HUES6 (cell line): ENCODE data around the gene DCTN4.

Source experiments
- H3K27ac ChIP-seq: 2 replicates; pipeline ENCODE4 v1.7.0; 2013; ENCODE audit warnings: low read depth, mild to moderate bottlenecking, low read length, inconsistent platforms
- H3K27me3 ChIP-seq: 2 replicates; pipeline ENCODE4 v1.6.1; 2013; ENCODE audit warnings: low read length; ENCODE audit not compliant: control insufficient read depth, insufficient read depth
- H3K36me3 ChIP-seq: 2 replicates; pipeline ENCODE4 v1.6.1; 2013; ENCODE audit warnings: low read length; ENCODE audit not compliant: control insufficient read depth, insufficient read depth
- H3K4me1 ChIP-seq: 2 replicates; pipeline ENCODE4 v1.6.1; 2013; ENCODE audit warnings: low read length; ENCODE audit not compliant: control insufficient read depth, insufficient read depth
- H3K4me3 ChIP-seq: 2 replicates; pipeline ENCODE4 v1.5.1; 2013; ENCODE audit warnings: low read depth, low read length
- H3K9ac ChIP-seq: one replicate; pipeline ENCODE4 v1.6.1; 2013; ENCODE audit warnings: mild to moderate bottlenecking, low read length
- H3K9me3 ChIP-seq: 2 replicates; pipeline ENCODE4 v1.6.1; 2013; ENCODE audit warnings: low read depth, low read length; ENCODE audit not compliant: control insufficient read depth, insufficient read depth

The DCTN4 gene

GRCh38 chr5:150663936-150664335 lies 94.9 kb downstream of the DCTN4 start:
- Histone ChIP-seq H3K4me1 (peaks cover 14% of the 10 kb centered on the region), H3K9me3 (no peaks in the 10 kb centered on the region), H3K36me3 (0 out of 2 replicates have a peak, but pooled peaks cover 3% of the 10 kb centered on the region), H3K27ac (no peak overlapping the region), H3K27me3 (no peaks in the 10 kb centered on the region), H3K4me3 (no peak overlapping the region), H3K9ac (no peak overlapping the region)

DNA sequence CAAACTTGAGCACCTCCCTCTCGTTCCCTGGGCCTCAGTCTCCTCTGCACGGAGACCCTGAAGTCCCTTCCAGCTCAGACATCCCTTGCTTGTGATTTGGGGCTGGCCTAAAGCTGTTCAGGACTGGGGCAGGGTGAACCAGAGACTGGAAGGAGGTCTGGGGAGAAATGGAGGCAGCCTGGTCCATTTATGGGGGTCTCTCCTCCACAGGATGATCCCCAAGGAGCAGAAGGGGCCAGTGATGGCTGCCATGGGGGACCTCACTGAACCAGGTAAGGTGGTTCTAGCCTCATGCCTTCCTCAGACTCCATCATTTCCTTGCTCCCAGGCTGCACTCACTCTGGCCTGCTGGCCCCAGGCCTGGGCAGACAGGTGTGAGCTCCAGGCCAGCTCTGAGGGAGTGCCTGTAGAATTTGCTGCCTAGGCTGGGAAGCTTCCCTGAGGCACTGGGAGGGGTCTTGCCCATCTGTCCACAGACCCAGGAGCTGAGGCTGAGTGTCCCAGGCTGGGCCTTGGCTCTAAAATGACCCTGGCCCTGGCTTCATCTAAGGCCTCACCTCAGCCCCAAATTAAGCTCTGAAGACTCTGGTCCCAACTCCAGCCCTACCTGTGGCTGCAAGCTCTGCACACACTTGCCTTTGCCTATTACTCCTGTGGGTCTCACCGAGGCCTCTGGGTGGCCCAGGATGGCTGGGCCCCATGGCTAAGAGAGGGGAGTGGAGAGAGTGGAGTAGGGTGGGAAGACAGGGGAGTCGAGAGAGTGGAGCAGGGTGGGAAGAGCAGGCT lies 95.9 kb downstream of the DCTN4 start:
- peaks cover 17% of the 10 kb centered on the region for H3K4me1 ChIP-seq

DNA sequence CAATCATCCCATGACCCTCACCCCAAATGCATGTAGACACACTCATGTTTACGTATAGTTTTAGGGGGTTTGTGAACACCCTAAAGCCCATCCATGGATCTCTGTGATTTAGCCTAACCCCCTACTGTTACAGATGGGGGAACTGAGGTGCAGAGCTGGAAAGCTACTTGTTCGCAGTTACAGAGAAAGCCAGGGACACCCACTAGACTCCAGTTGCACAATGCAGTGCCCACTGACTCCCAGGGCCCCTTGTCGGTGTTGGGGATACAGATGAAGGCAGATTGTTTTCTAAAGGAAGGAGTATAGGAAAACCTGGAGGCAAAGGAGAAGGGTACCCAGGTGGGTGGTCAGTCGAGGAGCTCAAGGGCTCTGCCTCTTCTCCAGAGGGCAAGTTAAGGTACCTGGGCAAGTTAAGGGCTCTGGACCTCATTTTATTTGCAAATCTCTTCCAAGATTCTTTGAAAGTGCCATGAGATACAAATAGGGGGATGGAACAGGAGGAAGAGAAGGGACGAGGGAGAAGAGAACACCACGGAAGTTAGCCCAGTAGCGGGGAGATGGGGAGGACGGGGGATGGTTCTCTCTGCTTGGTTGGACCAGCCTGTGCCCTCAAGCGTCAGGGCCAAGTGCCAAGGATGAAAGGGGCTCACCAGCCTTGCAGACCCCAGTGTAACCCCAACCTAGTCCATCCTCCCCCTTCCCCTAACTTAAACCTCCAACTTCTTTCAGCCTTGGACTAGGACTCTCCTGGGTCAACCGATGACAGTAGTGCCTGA lies 96.8 kb downstream of the DCTN4 start:
- no peak overlapping the region for H3K4me3 ChIP-seq
- H3K27me3 ChIP-seq, result 0 out of 2 replicates have a peak, but pooled peaks cover 3% of the 10 kb centered on the region
- H3K36me3 ChIP-seq, result no peaks in the 10 kb centered on the region
- H3K27ac ChIP-seq, result no peak overlapping the region
- H3K9me3 ChIP-seq, result no peaks in the 10 kb centered on the region
- H3K9ac ChIP-seq, result no peak overlapping the region
- H3K4me1 ChIP-seq, result peaks cover 20% of the 10 kb centered on the region

More for the DNA sequence above, 95.9 kb downstream of the DCTN4 start:
- H3K4me3 ChIP-seq, result no peak overlapping the region
- no peaks in the 10 kb centered on the region for H3K27me3 ChIP-seq
- H3K36me3 ChIP-seq, result no peaks in the 10 kb centered on the region
- no peak overlapping the region for H3K27ac ChIP-seq
- H3K9me3 ChIP-seq, result no peaks in the 10 kb centered on the region
- H3K9ac ChIP-seq, result no peak overlapping the region

DNA sequence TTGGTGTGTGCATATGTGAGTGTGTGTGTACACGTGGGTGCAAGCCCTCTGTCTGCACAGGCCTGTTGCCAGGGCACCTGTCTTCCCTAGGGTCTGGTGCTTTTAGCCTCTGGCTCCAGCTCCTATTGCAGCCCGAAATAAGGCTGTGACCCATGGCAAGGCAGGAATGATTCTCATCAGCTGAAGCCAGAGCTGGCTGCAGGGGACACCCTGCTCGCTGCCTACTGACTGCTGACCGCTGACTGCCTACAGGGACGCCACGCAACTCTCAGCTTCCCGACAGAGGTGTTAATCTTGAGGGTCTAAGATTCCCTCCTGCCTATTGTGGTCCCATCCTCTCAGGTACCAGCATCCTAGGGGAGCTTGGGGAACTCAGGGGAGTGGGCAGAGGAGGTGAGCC lies 97.7 kb downstream of the DCTN4 start, which contains the start of gene MYOZ3:
MYOZ3 (plus strand) TSS at position 166 of the 400 bp plus-strand sequence. CDS start 1,691 bp downstream, outside the sequence.
- H3K9ac ChIP-seq, result no peak within 1 kb of the TSS
- no peak within 1 kb of the TSS for H3K27ac ChIP-seq

GRCh38 chr5:150660108-150660831 lies 98.5 kb downstream of the DCTN4 start:
- Histone ChIP-seq H3K27ac (no peak overlapping the region), H3K9ac (no peak overlapping the region), H3K4me3 (no peak overlapping the region), H3K4me1 (peaks cover 21% of the 10 kb centered on the region), H3K27me3 (0 out of 2 replicates have a peak, but pooled peaks cover 3% of the 10 kb centered on the region), H3K9me3 (no peaks in the 10 kb centered on the region), H3K36me3 (no peaks in the 10 kb centered on the region)

More for the DNA sequence above, 97.7 kb downstream of the DCTN4 start, which contains the start of gene MYOZ3:
- peaks cover 21% of the 10 kb centered on the region for H3K4me1 ChIP-seq
- H3K36me3 ChIP-seq, result no peaks in the 10 kb centered on the region
- no peak within 1 kb of the TSS for H3K4me3 ChIP-seq
- H3K9me3 ChIP-seq, result no peaks in the 10 kb centered on the region
- 0 out of 2 replicates have a peak, but pooled peaks cover 3% of the 10 kb centered on the region for H3K27me3 ChIP-seq

DNA sequence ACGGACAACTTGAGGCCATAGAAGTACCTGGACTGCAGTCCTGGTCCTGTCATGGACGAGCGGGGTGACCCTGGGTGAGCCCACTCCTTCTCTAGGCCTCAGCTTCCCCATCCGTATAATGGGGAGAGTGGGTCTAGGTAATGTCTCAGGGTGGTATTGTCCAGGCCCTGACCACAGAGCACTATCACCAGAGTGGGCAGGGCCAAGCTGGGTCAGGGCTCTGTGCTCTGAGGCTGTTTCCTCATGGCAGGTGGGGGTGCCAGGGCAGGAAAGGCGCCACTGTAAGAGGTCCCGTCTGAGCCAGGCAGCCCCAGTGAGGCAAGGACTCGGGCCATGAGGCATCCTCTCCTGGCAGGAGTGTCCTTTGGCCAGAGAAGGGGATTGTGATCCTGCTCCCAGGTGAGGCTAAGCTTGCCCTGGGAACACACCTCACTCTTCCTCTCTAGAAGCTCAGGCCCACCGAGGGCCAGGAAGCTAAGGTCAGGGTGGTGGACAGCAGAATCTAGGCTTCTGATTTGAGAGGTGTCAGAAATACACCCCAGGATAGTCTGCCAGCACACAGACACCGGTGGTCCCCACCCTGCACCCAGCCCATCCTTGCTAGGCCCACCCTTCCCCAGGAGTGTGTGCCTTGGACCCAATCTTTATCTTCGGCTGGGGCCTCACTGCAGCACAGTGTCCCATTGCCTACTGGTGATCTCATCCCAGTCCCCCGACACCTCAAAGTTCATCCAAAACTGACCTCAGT lies 99.3 kb downstream of the DCTN4 start:
- H3K36me3 ChIP-seq, result no peaks in the 10 kb centered on the region
- no peak overlapping the region for H3K9ac ChIP-seq
- H3K27me3 ChIP-seq, result 0 out of 2 replicates have a peak, but pooled peaks cover 3% of the 10 kb centered on the region
- no peak overlapping the region for H3K27ac ChIP-seq
- H3K9me3 ChIP-seq, result no peaks in the 10 kb centered on the region
- H3K4me3 ChIP-seq, result no peak overlapping the region
- peaks cover 21% of the 10 kb centered on the region for H3K4me1 ChIP-seq

GRCh38 chr5:150658699-150659265 lies 100.0 kb downstream of the DCTN4 start:
- Histone ChIP-seq H3K36me3 (no peaks in the 10 kb centered on the region), H3K4me3 (no peak overlapping the region), H3K9ac (no peak overlapping the region), H3K27ac (no peak overlapping the region), H3K4me1 (peaks cover 21% of the 10 kb centered on the region), H3K27me3 (0 out of 2 replicates have a peak, but pooled peaks cover 3% of the 10 kb centered on the region), H3K9me3 (no peaks in the 10 kb centered on the region)
